ENCODE measurements around the gene JAZF1. TPM values are rescaled to one million over a fixed set of nuclear protein-coding genes. Genes with fewer than 3 reads are reported as not detected.

JAZF1 gene
- total RNA-seq, 1 donor from 2014 or later: 29.4 TPM

DNA sequence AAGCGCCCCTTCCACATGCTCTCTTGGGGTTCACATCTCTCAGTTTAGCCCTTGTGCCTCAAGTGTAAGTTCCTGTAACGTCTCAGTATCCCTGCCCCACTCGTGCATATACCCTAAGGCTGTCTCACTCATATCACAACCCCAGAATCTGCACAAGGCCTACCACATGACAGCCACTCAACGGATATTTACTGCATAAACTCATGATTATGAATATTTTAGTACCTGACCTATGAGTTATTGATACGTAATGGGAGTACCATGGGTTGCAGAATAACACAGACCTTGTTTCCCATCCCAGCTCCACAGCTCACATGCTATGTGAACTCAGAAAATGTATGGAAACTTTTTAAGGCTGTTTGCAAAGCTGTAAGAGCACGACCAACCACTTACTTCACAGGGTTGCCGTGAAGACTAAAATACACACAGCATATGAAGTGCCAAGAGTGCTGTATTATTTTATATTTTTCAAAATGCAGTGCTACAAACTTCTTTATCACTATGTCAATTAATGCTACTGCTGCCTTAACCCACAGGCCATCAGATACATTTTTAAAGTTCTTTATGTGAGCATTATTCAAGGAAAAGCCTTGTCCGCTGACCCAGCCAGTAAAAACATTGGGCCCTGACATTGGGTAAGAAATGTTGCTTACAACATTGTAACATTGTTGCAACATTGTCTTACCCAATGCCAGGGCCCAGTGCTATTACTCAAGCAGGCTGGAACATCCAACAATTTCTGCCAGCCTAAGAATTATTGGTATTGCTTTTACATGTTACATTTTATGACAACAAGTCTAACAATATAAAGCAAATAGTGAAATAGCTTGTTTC, 97.2 kb downstream of the JAZF1 start:
- no peak overlapping the region for H3K27ac ChIP-seq (replicated peaks)
- H3K27me3 ChIP-seq (ENCODE audit: low read depth): no peaks in the 10 kb centered on the region
- no peaks in the 10 kb centered on the region for H3K9me3 ChIP-seq (replicated peaks)
- no peaks in the 10 kb centered on the region for H3K36me3 ChIP-seq
- H3K4me3 ChIP-seq: no peak overlapping the region
- TF ChIP-seq, protein P1, sequence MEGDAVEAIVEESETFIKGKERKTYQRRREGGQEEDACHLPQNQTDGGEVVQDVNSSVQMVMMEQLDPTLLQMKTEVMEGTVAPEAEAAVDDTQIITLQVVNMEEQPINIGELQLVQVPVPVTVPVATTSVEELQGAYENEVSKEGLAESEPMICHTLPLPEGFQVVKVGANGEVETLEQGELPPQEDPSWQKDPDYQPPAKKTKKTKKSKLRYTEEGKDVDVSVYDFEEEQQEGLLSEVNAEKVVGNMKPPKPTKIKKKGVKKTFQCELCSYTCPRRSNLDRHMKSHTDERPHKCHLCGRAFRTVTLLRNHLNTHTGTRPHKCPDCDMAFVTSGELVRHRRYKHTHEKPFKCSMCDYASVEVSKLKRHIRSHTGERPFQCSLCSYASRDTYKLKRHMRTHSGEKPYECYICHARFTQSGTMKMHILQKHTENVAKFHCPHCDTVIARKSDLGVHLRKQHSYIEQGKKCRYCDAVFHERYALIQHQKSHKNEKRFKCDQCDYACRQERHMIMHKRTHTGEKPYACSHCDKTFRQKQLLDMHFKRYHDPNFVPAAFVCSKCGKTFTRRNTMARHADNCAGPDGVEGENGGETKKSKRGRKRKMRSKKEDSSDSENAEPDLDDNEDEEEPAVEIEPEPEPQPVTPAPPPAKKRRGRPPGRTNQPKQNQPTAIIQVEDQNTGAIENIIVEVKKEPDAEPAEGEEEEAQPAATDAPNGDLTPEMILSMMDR (IDR thresholded peaks at IDR 0.05; ENCODE audit: borderline replicate concordance): no peak
- DNase-seq: no peak
- intact Hi-C loops (cut with micrococcal nuclease): no loop called here
- H3K4me1 ChIP-seq: peaks cover 25% of the 10 kb centered on the region

DNA sequence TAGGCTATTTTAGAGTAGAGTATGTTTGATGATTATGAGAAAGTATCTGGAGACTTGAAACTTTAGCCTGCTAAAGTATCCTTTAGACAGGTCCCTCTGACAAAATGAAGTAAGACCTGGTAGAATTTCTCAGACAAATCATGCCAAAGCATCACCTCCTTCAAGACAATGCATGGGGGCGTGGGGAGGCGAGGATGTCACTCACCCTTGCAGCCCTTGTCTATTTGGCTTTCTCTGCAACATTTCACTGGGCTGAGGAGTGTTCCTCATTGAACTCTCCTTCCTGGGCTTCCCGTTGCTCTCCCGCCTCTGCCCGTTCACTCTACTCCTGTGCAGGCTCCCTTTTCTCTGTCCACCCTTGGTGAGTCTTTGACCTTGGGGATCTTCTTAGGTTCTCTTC, 98.5 kb downstream of the JAZF1 start:
- H3K9me3 ChIP-seq (replicated peaks): no peaks in the 10 kb centered on the region
- TF ChIP-seq, protein P1 (IDR thresholded peaks at IDR 0.05; ENCODE audit: borderline replicate concordance): no peak
- H3K27me3 ChIP-seq (ENCODE audit: low read depth): no peaks in the 10 kb centered on the region
- intact Hi-C loops (cut with micrococcal nuclease): no loop called here
- H3K4me1 ChIP-seq: peaks cover 25% of the 10 kb centered on the region
- no peak overlapping the region for H3K4me3 ChIP-seq
- DNase-seq: no peak
- no peaks in the 10 kb centered on the region for H3K36me3 ChIP-seq
- H3K27ac ChIP-seq (replicated peaks): no peak overlapping the region

DNA sequence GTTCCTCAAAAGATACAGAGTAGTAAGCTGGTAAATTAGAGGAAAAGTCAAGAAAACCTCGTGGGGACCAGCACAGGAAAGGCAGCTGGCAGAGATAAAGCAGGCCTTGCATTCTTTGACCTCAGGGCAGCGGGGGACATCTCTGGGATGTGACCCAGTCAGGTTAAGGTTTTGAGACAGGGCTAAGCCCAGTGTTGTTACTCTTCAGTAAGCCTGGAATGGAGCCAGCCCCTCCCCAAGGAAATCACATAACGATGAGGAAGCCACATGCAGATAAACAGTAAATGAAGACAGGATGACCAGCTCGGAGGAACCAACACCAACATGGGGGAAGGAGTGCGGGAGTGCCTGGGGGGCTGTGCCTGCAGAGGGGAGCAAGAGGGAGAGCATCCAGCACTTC, 99.6 kb downstream of the JAZF1 start:
- TF ChIP-seq, protein P1 (IDR thresholded peaks at IDR 0.05; ENCODE audit: borderline replicate concordance): no peak
- peak; percentile 37 for DNase-seq
- H3K4me1 ChIP-seq: peaks cover 31% of the 10 kb centered on the region
- H3K27ac ChIP-seq (replicated peaks): no peak overlapping the region
- no peaks in the 10 kb centered on the region for H3K27me3 ChIP-seq (ENCODE audit: low read depth)
- no peaks in the 10 kb centered on the region for H3K9me3 ChIP-seq (replicated peaks)
- intact Hi-C loops (cut with micrococcal nuclease): no loop called here
- H3K36me3 ChIP-seq: no peaks in the 10 kb centered on the region
- H3K4me3 ChIP-seq: no peak overlapping the region

DNA sequence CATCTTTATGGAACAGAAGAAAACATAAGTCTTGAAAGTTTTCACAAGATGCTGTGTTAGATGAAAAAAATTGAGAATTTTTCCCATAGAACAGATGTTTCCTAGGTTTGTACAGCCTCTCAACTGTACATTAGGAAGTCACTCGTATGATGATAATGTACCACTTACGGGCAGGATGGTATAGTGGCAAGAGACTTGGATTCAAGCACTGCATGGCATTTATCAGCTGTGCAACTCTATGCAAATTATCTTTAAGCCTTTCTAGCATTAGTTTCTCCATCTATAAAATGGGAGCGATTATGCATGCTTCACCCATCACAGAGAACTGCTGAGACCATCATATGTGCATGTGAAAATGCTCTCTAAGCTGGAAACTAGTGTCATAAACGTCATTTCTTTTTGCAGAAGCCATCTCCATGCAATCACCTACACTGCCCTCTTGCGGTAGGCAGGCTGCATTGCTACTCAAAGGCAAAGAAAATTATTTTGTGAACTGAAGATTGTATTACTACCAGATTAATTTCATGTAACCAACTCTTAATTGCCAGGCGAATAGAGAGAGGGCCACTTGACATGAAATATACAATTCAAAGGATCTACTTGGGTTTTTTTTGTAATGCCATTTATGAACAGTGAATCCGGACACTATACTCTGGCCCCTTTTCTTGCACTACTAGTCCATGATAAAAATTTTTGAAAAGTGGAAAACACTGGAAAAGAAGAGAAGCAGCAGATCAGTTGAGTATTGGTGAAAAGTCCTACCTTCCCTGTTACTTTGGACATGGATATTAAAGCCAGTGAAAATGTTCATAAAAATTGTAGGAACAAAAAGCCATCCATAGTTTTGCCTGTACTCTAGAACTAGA, 102.3 kb downstream of the JAZF1 start:
- peaks cover 41% of the 10 kb centered on the region for H3K4me1 ChIP-seq
- H3K36me3 ChIP-seq: no peaks in the 10 kb centered on the region
- H3K4me3 ChIP-seq: no peak overlapping the region
- H3K9me3 ChIP-seq (replicated peaks): no peaks in the 10 kb centered on the region
- H3K27ac ChIP-seq (replicated peaks): no peak overlapping the region
- no peak for DNase-seq
- intact Hi-C loops (cut with micrococcal nuclease): loop anchor here (5.0 kb wide), 1 partner anchor 881 kb away; no protein-coding TSS in a partner anchor
- no peaks in the 10 kb centered on the region for H3K27me3 ChIP-seq (ENCODE audit: low read depth)
- TF ChIP-seq, protein P1 (IDR thresholded peaks at IDR 0.05; ENCODE audit: borderline replicate concordance): peak; percentile 96

DNA sequence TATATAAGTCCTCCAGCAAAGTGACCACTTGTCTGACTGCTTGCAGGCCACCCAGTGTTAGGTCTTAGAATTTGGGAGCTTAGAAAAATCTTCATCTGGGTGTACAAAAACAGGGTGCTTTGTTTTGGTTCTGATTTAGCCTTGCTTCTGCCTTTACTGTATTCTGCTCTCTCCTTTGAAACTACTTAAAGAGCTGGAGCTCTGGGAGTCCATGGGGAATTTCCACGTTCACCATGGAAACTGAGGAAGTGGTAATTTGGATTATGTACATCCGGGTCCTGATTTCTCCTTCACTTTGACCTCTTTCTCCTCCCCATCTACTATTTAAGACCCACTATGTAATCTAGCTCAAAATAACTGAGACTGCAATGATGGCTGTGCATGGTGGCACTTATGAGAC, 103.0 kb downstream of the JAZF1 start:
- no peaks in the 10 kb centered on the region for H3K27me3 ChIP-seq (ENCODE audit: low read depth)
- H3K27ac ChIP-seq (replicated peaks): no peak overlapping the region
- no peaks in the 10 kb centered on the region for H3K9me3 ChIP-seq (replicated peaks)
- no peak for DNase-seq
- intact Hi-C loops (cut with micrococcal nuclease): loop anchor here (5.0 kb wide), 1 partner anchor 880 kb away; no protein-coding TSS in a partner anchor
- no peak overlapping the region for H3K4me3 ChIP-seq
- TF ChIP-seq, protein P1 (IDR thresholded peaks at IDR 0.05; ENCODE audit: borderline replicate concordance): no peak
- H3K4me1 ChIP-seq: peaks cover 41% of the 10 kb centered on the region
- no peaks in the 10 kb centered on the region for H3K36me3 ChIP-seq

Data from left ventricle myocardium inferior (tissue), 1 donor.